G401 (cell line): ENCODE data around the gene ARHGEF16. TPM values are rescaled to one million over a fixed set of nuclear protein-coding genes. Genes with fewer than 3 reads are reported as not detected.

Experiments
- DNase-seq: peaks from one replicate; pipeline ENCODE4 v3.0.0-alpha.2; 2015; ENCODE audit warnings: low spot score
- in situ Hi-C: cut with HindIII; loops from 2 replicates; pipeline ENCODE4 v1.10.0; 2016; ENCODE audit warnings: low sequenced_read_pairs, mixed read lengths
- total RNA-seq: library from RNA; depleted of rRNA; stranded (reverse); fragments of >200 nt; shearing (Covaris generic); gene quantifications from 2 replicates; pipeline ENCODE4 v1.2.3, GENCODE V29; 2014; rRNA removed

The ARHGEF16 gene
- total RNA-seq, 1 experiment from 2014 or later, result 16.0 TPM

GRCh38 chr1:3522564-3523265 lies 68.2 kb downstream of the ARHGEF16 start:
- no peak for DNase-seq
- in situ Hi-C loops, result no loop called here

- peak; percentile 29 for DNase-seq
- in situ Hi-C loops, result no loop called here
Measured at GRCh38 chr1:3523980-3524379, 69.5 kb downstream of the ARHGEF16 start.

GRCh38 chr1:3524556-3525203 lies 70.2 kb downstream of the ARHGEF16 start:
- in situ Hi-C loops, result no loop called here
- peak; percentile 90 for DNase-seq

GRCh38 chr1:3525551-3526482 lies 71.4 kb downstream of the ARHGEF16 start:
- no peak for DNase-seq
- in situ Hi-C loops, result no loop called here

- in situ Hi-C loops, result no loop called here
Measured at GRCh38 chr1:3527774-3528173, 73.3 kb downstream of the ARHGEF16 start.

GRCh38 chr1:3529099-3529729 lies 74.7 kb downstream of the ARHGEF16 start:
- in situ Hi-C loops, result no loop called here
- peak; percentile 86 for DNase-seq

More at GRCh38 chr1:3527774-3528173, 73.3 kb downstream of the ARHGEF16 start:
- DNase-seq, result no peak

GRCh38 chr1:3530086-3530925 lies 75.8 kb downstream of the ARHGEF16 start:
- DNase-seq, result peak; percentile 27
- in situ Hi-C loops, result no loop called here

Other genes starting within 250 kb of the ARHGEF16 start
- 8.1 and 8.7 TPM in 2 replicates for gene MEGF6, start 156.8 kb downstream of the ARHGEF16 start, total RNA-seq
- 19.2 and 21.7 TPM in 2 replicates for gene TPRG1L, start 170.3 kb downstream of the ARHGEF16 start, total RNA-seq
- gene WRAP73, start 195.4 kb downstream of the ARHGEF16 start, total RNA-seq, result 34.5 and 40.8 TPM in 2 replicates
- gene TP73, start 197.9 kb downstream of the ARHGEF16 start, total RNA-seq, result 0.86 and 2.4 TPM in 2 replicates